HepG2 (cell line): ENCODE measurements around the gene RPS6KA2.

Experiments
- CBX5 ChIP-seq: sonication (generic); formaldehyde crosslinking; IDR thresholded peaks from 2 replicates; pipeline ENCODE4 v1.4.0; 2020; ENCODE audit warnings: missing genetic modification reagents, borderline replicate concordance
- EP300 ChIP-seq, 3 experiments: sonication (generic) in 1 of 3; formaldehyde crosslinking in 1 of 3; IDR thresholded peaks; 2 replicates each; pipeline versions ENCODE4 v1.5.1 to v1.6.1; 2011 to 2020; ENCODE audit warnings: low read depth in 2 of 3, low read length in 2 of 3, borderline replicate concordance in 1 of 3, improper control_type of control experiment in 1 of 3, mild to moderate bottlenecking in 1 of 3, missing genetic modification reagents in 1 of 3, moderate library complexity in 1 of 3
- HNF4G ChIP-seq, 2 experiments: sonication (generic) in 1 of 2; formaldehyde crosslinking in 1 of 2; IDR thresholded peaks; 2 replicates each; pipeline versions ENCODE4 v1.4.0 to v1.6.1; 2011 to 2020; ENCODE audit warnings: borderline replicate concordance in 2 of 2, low read depth in 2 of 2, mild to moderate bottlenecking in 2 of 2, low read length in 1 of 2, missing genetic modification reagents in 1 of 2, moderate library complexity in 1 of 2
- MEIS1 ChIP-seq: sonication (generic); formaldehyde crosslinking; IDR thresholded peaks from 2 replicates; pipeline ENCODE4 v1.9.0; 2021; ENCODE audit warnings: mild to moderate bottlenecking, missing genetic modification reagents, moderate library complexity, borderline replicate concordance
- RAD21 ChIP-seq: fragments of 450-650 bp; formaldehyde crosslinking; IDR thresholded peaks from 2 replicates; pipeline ENCODE4 v1.5.0; 2020; ENCODE audit warnings: mild to moderate bottlenecking
- REST ChIP-seq, 2 experiments: IDR thresholded peaks; 2 replicates each; pipeline ENCODE4 v1.6.1; 2011 to 2012; ENCODE audit warnings: low read length in 2 of 2, borderline replicate concordance in 1 of 2, low read depth in 1 of 2, mild to moderate bottlenecking in 1 of 2, moderate library complexity in 1 of 2
- TCF7L2 ChIP-seq: IDR thresholded peaks from 2 replicates; pipeline ENCODE4 v1.6.1; 2011; ENCODE audit warnings: mild to moderate bottlenecking, low read depth, low read length, moderate library complexity
- XBP1 ChIP-seq: sonication (generic); formaldehyde crosslinking; IDR thresholded peaks from 2 replicates; pipeline ENCODE4 v1.5.0; 2020; ENCODE audit warnings: missing genetic modification reagents

- TF ChIP-seq REST (IDR thresholded peaks at IDR 0.05; ENCODE audit: borderline replicate concordance in 1 of 2, low read depth in 1 of 2, low read length in 2 of 2), result no peak
- no peak for TF ChIP-seq MEIS1
- no peak for TF ChIP-seq HNF4G (IDR thresholded peaks at IDR 0.05; ENCODE audit: borderline replicate concordance, low read depth, low read length)
- no peak for TF ChIP-seq HNF4G (CRISPR knock-in tag; IDR thresholded peaks at IDR 0.05; ENCODE audit: borderline replicate concordance, low read depth)
- TF ChIP-seq EP300 (IDR thresholded peaks at IDR 0.05; ENCODE audit: low read depth in 2 of 2, low read length in 2 of 2), result no peak
- TF ChIP-seq EP300 (CRISPR knock-in tag; IDR thresholded peaks at IDR 0.05; ENCODE audit: borderline replicate concordance), result no peak
- no peak for TF ChIP-seq XBP1
- no peak for TF ChIP-seq RAD21 (CRISPR knock-in tag)
- no peak for TF ChIP-seq TCF7L2
- no peak for TF ChIP-seq CBX5 (CRISPR knock-in tag)
Measured at GRCh38 chr6:166645896-166646295, 18.8 kb upstream of the RPS6KA2 start.
